ENCODE measurements around the gene HAUS1. TPM values are rescaled to one million over a fixed set of nuclear protein-coding genes. Genes with fewer than 3 reads are reported as not detected.

Gene HAUS1
- total and polyA plus RNA-seq, 2 of the 4 experiments (the other 2 are of a cell fraction) = 25.3 to 33.4 TPM

- no TSS peak for BruUV-seq (replicated peaks)
- Histone ChIP-seq H2AFZ (replicated peaks; ENCODE audit: low read length, poor library complexity) (no peak overlapping the region), H3K27me3 (ENCODE audit: control insufficient read depth, insufficient read depth, low read length) (no peaks in the 10 kb centered on the region), H3K23ac (ENCODE audit: low read depth, low read length) (no peak overlapping the region), H3K14ac (replicated peaks; ENCODE audit: low read depth, low read length) (no peak overlapping the region), H4K91ac (ENCODE audit: insufficient read depth, low read depth, low read length) (no peak overlapping the region), H3K36me3 (ENCODE audit: control insufficient read depth, insufficient read depth, low read length) (peaks cover 6% of the 10 kb centered on the region), H3K9ac (ENCODE audit: low read depth, low read length) (no peak overlapping the region), H2AK5ac (ENCODE audit: low read depth, low read length) (no peak overlapping the region), H4K20me1 (ENCODE audit: insufficient read depth, low read length) (no peaks in the 10 kb centered on the region), H3K4me3 (ENCODE audit: insufficient read depth, low read depth, low read length) (no peak overlapping the region), H3K79me1 (ENCODE audit: low read depth in 1 of 2, low read length in 2 of 2) (peaks cover 15% of the 10 kb centered on the region in 2 experiments), H2BK5ac (ENCODE audit: low read depth, low read length, poor library complexity, severe bottlenecking) (no peak overlapping the region), H4K8ac (ENCODE audit: low read depth in 2 of 2, low read length in 2 of 2) (no peak overlapping the region), H3K4ac (ENCODE audit: low read depth, low read length) (no peak overlapping the region), H3K56ac (ENCODE audit: extremely low read depth, insufficient read depth, low read length) (no peak overlapping the region), H3K4me2 (ENCODE audit: low read depth, low read length) (no peak overlapping the region), H3K4me1 (ENCODE audit: control insufficient read depth, insufficient read depth, low read length) (no peaks in the 10 kb centered on the region; the same call in 1 of the 2 replicates), H2AK9ac (replicated peaks; ENCODE audit: low read depth, low read length, poor library complexity) (no peak overlapping the region), H3K27ac (ENCODE audit: insufficient read depth, low read length) (no peak overlapping the region), H4K5ac (ENCODE audit: low read depth, low read length) (no peak overlapping the region), H3K9me3 (ENCODE audit: control insufficient read depth, insufficient read depth, low read length) (no peaks in the 10 kb centered on the region), H2BK20ac (ENCODE audit: low read depth, low read length) (no peak overlapping the region), H3K9me1 (ENCODE audit: insufficient read depth, low read length) (peaks cover 4% of the 10 kb centered on the region; the same call in 1 of the 2 replicates), H2BK15ac (ENCODE audit: low read depth, low read length) (no peak overlapping the region), H3K18ac (ENCODE audit: low read depth, low read length) (no peak overlapping the region), H2BK120ac (ENCODE audit: low read depth, low read length) (no peak overlapping the region)
- intact Hi-C loops (cut with micrococcal nuclease) (no loop called here), dilution Hi-C loops (cut with HindIII; ENCODE audit: low sequenced_read_pairs, unreplicated experiment) (no loop called here), in situ Hi-C loops (cut with MboI; ENCODE audit: low sequenced_read_pairs) (no loop called here)
- no peak for TF ChIP-seq MAFK (IDR thresholded peaks at IDR 0.05; ENCODE audit: low read depth, low read length)
- TF ChIP-seq, protein P1, sequence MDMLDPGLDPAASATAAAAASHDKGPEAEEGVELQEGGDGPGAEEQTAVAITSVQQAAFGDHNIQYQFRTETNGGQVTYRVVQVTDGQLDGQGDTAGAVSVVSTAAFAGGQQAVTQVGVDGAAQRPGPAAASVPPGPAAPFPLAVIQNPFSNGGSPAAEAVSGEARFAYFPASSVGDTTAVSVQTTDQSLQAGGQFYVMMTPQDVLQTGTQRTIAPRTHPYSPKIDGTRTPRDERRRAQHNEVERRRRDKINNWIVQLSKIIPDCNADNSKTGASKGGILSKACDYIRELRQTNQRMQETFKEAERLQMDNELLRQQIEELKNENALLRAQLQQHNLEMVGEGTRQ (IDR thresholded peaks at IDR 0.05; ENCODE audit: low read depth, low read length) = no peak
- no peak for TF ChIP-seq RAD21 (IDR thresholded peaks at IDR 0.05; ENCODE audit: low read length)
- no peak for TF ChIP-seq BHLHE40 (IDR thresholded peaks at IDR 0.05; ENCODE audit: low read depth, low read length)
- no peak for TF ChIP-seq MXI1 (IDR thresholded peaks at IDR 0.05; ENCODE audit: borderline replicate concordance, low read depth, low read length)
- TF ChIP-seq CEBPB (IDR thresholded peaks at IDR 0.05; ENCODE audit: low read depth, low read length) = no peak
- no peak for TF ChIP-seq NFE2L2 (IDR thresholded peaks at IDR 0.05; ENCODE audit: low read depth, low read length)
- no peak for TF ChIP-seq CHD1 (IDR thresholded peaks at IDR 0.05; ENCODE audit: low read depth, low read length)
- WGBS, 2 experiments (ENCODE audit: extremely low coverage in 2 of 2, insufficient read length in 1 of 2) = 100% methylated on average over 2 of the region's 5 CpGs; no CpG with 5 or more reads in 1 of the 2 experiments
- ATAC-seq (ENCODE audit: low read depth) (no peak), DNase-seq (no peak)
- ChIA-PET POLR2A (ENCODE audit: unreplicated experiment) (no interaction called here), CTCF (no interaction called here)
Measured at GRCh38 chr18:46109386-46109785, 5.2 kb downstream of the HAUS1 start.

All from IMR-90 (cell line).